GM21360 (cell line): ENCODE measurements around the gene INSR.
"Not testable (repeated sequence)": the region's sequence is repeated elsewhere in the genome, so short reads cannot be mapped to it uniquely, and the experiment has no call there.

Source experiments
- ATAC-seq: cut with Tn5 transposase; IDR thresholded peaks from one replicate; pipeline ENCODE4 v1.9.1; 2021; ENCODE audit warnings: mild to moderate bottlenecking, moderate library complexity; ENCODE audit not compliant: unreplicated experiment

The INSR gene

DNA sequence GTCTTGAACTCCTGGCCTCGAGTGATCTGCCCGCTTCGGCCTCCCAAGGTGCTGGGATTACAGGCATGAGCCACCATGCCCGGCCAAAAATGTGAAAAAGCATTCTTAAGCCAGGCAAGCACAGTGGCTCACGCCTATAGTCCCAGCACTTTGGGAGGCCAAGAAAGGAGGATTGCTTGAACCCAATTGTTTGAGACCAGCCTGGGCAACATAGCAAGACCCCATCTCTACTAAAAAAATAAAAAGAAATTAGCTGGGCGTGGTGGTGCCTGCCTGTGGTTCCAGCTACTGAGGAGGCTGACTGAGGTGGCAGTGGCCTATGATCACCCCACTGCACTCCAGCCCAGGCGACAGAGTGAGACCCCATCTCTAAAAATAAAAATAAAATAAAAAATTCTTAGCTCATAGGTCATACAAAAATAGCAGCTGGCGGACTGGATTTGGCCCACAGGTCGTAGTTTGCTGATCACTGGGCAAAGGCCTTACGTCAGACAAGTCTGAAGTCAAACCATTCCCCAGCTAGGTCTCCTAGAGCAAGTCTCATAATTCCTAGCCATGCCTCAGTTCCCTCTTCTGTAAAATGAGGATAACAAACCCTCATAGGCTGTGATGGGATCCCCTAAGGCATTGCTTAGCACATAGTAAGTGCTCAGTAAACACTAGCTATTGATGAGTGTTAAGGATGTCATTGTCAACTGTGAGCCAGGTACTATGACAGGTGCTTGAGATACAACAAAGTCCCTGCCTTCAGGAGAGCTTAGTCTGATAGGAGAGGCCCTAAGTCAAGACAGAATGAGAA, 36.0 kb downstream of the INSR start:
- ATAC-seq, result no peak

DNA sequence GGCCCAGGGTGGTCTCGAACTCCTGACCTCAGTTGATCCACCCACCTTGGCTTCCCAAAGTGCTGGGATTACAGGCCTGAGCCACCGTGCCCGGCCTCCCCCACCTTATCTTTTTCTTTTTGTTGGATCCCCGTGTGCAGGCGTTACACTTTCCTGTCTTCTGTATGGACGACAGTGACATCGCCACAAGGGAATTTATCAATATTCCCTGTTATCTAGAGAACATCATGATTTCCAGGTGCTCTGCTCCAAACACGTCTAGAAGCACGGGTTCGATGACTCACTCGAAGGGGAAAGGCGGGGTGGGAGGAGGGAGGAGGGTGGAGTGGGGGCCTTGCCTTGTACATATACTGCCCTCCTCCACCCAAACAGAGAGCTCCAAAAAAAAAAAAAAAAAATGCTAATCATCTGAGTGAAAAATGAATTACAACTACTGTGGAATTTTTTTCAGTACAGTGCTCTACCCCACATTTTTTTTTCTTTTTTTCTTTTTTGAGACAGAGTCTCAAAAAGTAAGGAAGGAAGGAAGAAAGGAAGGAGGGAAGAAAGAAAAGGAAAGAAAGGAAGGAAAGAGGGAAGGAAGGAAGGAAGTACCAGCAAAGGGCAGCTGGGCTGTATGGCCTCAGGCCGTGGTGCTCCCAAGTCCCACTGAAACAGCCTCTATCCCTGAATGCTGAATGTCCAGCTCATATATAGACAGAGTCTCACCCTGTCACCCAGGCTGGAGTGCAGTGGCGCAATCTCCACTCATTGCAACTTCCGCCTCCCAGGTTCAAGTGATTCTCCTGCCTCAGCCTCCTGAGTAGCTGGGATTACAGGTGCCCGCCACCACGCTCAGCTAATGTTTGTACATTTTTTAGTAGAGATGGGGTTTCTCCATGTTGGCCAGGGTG, 36.8 kb downstream of the INSR start:
- no peak for ATAC-seq

DNA sequence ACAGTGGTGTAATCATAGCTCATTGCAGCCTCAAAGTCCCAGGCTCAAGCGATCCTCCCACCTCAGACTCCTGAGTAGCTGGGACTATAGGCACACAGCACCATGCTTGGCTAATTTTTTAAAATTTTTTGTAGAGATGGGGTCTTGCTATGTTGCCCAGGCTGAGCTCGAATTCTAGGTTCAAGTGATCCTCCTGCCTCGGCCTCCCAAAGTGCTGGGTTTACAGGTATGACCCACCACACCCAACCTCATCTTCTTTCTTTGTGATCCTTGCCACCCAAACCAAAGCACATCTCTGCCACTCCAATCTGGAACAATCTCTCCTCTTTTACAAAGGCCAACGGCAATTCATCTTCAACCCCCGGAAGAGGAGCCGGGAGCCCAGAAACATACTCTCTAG, 38.6 kb downstream of the INSR start:
- ATAC-seq, result no peak

DNA sequence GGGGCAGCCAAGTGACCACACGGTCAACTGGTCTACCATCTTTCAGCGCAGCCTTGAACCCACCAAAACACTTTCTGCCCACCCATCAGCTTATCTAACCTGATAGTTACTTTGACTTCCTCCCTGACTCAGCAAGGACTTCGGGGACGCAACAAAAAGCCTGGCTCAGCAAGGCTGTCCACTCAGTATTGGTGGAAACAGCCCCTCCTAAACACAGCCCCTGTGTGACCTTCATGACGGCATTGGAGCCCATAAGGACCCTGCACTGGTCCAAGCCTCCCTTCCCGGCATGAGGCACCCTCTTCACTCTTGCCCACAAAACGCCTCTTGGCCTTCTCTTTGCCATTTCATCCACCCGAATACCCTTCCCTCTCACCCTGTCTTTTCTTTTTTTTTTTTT, 39.1 kb downstream of the INSR start:
- ATAC-seq, result no peak

DNA sequence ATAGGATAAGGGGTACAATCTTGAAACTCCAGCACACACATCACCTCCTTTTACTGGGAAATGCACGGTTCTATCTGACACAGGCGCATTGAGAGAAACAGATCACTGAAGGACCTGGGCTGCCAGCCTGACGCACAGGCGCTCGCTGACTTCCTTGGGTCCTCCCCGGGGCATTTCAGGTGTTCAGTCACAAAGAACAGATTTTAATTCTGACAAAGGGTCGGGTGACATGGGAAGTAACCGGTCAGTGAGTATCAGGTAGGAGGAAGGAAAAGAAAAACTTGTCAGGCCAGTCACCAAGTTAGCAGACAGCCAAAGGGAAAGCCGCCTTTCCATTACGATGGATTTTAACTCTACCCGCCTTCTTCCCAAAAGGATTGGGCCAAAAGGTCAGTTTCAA, 39.6 kb downstream of the INSR start:
- no peak for ATAC-seq

DNA sequence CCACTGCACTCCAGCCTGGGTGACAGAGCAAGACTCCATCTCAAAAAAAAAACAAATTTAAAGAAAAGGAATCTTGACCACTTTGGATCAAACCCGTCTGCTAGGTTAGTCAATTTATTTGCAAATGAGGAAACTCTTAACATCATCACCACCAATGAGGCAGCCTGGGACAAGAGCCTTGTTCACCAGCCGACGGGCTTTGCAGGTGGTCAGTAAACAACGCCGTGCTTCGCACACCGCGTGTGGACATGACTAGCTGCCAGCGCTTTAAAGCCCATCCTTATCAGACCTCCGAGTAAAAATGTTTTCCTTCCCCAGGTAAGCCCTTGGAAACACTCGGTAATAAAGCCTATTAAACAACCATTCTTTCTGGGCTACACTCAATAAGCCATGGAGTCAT, 41.9 kb downstream of the INSR start:
- no peak for ATAC-seq

DNA sequence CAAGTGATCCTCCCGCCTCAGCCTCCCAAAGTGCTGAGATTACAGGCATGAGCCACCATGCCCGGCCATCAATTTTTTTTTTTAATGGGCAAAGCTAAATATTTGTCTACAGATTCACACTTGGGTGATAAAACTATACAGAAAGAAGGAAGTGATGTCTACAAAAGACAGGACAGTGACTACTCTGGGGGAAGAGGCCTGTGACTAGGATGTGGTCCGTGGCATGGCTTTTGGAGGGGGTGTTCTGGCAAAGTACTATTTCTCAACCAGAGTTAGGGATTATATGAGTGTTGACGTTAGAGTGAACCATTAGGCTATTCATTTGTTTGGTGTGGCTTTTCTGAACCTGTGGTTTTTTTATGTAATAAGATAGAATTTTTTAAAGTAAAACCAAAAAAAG, 42.7 kb downstream of the INSR start:
- ATAC-seq, result no peak

DNA sequence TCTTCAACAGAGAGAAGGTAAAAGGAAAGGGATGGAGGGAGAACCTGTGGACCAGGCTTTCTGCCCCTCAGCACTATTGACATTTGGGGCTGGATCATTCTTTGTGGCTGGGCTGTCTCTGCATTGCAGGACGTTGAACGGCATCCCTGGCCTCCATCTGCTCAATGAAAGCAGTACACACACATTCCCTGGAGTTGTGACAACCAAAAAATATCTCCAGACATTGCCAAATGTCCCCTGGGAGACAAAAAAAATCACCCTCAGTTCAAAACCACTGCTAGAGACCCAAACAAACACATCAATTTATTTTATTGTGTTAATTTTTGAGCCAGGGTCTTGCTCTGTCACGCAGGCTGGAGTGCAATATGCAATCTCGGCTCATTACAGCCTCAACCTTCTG, 43.3 kb downstream of the INSR start:
- no peak for ATAC-seq

DNA sequence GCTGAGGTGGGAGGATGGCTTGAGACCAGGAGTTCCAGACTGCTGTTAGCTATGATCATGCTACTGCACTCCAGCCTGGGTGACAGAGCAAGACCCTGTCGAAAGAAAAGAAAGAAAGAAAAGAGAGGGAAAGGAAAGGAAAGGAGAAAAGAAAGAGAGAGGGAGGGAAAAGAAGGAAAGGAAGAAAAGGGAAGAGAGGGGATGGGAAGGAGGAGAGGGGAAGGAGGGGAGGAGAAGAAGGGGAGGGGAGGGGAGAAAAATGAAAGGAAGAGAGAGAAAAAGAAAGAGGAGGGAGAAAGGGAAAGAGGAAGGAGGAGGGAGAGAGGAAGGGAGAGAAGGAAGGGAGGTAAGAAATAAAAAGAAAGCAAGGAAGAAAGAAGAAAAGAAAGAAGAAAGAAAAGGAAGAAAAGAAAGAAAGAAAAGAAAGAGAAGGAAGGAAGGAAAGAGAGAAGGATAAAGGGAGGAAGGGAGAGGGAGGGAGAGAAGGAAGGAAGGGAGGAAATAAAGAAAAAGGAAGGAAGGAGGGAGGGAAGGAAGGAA, 44.1 kb downstream of the INSR start:
- ATAC-seq, result no peak

DNA sequence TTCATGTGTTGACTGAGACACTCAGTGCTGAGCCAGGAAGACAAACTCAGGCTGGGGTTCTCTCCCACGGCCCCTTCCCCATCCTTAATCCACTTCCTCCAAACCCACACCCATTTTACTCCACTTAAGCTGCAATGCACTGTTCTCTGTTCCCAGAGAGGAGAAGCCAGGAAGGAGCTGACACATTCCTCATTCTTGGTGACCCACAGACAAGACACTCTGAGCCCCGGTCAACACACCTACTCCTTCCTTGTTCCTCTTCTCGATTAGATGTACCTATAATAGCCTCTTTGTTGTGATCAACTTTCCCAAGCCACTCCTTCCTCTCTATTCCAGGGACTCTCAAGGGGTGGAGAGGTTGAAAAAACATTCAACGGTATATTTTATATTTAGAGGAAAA, 47.1 kb downstream of the INSR start:
- ATAC-seq, result no peak

DNA sequence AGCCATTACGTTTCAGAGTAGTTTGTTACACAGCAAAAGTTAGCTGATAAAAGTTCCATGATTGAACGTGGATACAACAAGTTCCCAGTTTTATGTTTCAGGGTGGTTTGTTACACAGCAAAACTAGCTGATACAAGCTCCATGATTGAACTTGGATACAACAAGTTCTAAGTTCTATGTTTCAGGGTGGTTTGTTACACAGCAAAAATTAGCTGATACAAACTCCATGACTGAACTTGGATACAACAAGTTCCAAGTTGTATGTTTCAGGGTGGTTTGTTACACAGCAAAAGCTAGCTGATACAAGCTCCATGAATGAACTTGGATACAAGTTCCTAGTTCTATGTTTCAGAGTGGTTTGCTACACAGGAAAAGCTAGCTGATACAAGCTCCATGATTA, 47.6 kb downstream of the INSR start:
- no peak for ATAC-seq

DNA sequence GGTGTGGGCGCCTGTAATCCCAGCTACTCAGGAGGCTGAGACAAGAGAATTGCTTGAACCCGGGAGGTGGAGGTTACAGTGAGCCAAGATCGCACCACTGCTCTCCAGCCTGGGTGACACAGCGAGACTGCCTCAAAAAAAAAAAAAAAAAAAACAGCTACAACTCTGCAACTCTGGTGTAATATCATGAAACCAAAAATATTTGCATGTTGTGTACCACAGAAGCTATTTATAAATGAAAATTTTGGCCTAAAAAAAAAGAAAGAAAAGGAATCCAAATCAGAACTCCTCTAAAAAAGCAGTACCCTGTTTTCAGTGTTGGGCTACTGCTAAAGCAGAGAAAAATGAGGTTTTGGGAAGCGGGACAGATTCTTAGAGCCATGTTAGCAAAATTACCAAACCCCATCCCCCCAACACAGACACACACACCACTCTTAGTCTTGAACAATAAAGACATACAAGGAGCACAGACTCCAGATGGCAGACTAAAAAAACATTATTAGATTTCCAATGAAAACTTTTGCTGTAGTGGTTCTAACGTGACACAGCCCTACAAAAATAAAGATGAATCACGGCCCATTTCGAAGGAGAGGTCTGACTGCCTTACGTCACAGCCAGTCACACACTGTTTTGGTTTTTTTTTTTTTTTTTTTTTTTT, 51.5 kb downstream of the INSR start:
- no peak for ATAC-seq

DNA sequence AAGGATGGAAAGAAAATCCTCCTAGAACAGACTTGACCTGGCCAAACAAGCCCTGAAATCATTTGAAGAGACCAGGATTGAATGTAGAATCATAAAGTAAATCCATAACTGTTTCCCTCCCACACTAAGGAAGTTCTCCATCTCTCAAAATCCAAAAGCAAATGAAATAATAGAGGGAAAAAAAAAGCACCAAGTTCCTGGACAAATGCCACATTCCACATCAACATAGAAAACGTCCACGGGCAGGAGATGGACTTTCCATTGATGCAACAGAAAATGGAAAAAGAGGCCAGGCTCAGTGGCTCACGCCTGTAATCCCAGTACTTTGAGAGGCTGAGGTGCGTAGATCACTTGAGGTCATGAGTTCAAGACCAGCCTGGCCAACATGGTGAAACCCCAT, 56.2 kb downstream of the INSR start:
- ATAC-seq, result no peak

DNA sequence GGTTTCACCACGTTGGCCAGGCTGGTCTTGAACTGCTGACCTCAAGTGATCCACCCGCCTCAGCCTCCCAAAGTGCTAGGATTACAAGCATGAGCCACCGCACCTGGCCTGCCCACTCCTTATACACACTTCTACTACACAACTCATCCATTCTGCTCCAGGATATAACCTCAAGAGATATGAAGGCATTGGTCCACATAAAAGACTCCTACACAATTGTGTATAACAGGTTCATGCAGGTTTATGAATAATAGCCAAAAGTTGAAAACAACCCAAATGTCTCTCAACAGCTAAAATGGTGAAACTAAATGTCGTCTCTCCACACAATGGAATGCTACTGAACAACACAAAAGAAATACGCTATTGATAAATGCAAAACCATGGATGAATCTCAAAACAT, 58.1 kb downstream of the INSR start:
- ATAC-seq, result no peak

DNA sequence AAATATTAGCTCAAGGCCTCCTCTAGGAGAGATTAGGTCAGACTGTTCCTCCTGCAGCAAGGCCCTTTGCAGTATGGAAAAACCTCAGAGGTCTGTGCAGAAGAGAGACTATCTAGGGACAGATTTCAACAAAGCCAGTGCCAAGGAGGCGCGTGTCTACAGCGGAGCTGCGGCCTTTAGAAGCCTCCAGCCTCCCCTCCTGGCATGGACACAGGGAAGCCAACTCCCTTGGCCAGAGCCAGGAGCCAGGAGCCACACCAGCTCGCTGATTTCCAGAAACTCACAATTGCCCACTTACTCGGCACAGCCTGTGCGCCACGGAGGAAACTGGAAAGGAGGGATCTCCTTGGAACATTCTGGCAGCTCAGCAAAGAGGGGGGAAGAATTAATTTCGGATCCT, 63.4 kb downstream of the INSR start:
- no peak for ATAC-seq

DNA sequence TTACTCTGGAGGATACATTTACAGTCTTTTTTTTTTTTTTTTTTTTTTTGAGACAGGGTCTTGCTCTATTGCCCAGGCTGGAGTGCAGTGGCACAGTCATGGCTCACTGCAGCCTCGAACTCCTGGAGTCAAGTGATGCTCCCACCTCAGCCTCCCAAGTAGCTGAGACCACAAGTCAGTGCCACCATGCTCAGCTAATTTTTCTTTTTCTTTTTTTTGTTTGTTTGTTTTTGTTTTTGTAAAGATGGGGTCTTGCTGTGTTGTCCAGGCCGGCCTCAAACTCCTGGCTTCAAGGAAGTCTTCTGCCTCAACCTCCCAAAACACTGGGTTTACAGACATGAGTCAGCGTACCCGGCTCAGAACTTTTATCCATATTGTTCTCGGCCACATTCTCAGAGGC, 64.5 kb downstream of the INSR start:
- no peak for ATAC-seq

DNA sequence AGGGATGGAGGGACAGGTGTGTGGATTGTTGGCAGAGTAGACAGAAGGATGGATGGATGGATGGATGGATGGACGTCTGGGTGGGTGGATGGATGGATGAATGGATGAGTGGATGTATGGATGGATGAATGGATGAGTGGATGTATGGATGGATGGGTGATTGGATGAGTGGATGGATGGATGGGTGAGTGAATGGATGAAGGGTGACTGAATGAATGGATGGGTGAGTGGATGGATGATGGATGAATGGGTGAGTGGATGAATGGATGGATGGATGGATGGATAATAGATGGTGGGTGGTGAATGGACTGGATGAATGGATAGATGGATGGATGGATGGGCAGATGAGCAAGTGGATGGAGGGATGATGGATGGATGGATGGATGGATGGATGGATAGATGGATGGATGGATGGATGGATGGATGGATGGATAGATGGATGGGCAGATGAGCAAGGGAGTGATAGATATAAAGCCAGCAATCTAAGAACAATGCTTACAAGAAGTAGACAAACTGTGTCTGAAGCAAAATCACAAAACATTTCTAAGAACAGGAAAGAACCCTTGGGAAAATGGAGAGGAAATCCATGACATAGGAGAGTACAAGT, 65.2 kb downstream of the INSR start:
- no peak for ATAC-seq

DNA sequence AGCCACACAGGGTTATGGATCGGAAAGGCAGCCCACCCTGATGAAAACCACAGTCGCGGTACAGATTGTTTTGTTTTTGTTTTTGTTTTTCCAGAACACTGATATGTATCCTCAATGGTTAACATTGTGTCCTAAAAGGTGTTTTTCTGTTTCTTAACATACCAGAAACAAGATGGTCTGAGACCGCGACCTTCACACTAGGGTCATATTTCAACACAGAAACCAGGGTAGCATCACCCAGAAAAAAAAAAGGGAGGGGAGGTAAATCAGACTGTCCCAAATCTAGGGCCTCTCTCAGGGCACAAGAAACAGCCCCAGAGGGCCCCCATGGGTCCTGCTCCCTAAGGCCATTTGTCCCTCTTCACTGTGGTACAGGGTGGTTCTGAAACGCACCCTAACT, 66.5 kb downstream of the INSR start:
- ATAC-seq, result no peak

DNA sequence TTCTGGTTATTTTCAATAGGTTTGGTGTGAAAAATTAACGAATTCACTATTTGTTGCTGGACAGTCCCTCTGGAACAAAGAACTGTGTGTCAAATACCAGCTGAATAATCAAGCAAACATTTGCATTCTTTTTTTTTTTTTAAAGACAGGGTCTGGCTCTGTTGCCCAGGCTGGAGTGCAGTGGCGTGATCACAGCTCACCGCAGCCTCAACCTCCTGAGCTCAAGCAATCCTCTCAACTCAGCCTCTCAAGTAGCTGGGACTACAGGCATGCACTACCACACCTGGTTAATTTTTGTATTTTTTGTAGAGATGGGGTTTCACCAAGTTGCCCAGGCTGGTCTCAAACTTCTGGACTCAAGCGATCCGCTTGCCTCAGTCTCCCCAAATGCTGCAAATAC, 67.1 kb downstream of the INSR start:
- not testable (repeated sequence) for ATAC-seq

DNA sequence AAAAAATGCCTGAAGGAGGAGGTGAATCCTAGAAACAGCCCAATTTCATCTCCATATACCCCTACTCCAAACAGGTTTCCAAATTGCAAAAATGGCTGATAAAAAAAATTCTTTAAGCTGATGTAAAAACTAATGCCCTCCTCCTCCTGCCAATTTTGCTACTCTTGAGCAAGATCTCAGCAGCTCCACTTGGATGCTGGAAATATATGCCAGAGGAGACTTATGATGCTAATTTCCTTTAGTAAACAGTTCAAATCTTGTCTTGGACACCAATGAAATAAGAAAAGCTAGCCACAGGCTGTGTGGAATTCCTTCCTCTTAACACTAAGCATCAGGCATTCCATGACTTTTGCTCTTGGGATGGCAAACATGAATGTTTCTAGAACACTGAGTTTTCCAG, 67.5 kb downstream of the INSR start:
- ATAC-seq, result no peak

DNA sequence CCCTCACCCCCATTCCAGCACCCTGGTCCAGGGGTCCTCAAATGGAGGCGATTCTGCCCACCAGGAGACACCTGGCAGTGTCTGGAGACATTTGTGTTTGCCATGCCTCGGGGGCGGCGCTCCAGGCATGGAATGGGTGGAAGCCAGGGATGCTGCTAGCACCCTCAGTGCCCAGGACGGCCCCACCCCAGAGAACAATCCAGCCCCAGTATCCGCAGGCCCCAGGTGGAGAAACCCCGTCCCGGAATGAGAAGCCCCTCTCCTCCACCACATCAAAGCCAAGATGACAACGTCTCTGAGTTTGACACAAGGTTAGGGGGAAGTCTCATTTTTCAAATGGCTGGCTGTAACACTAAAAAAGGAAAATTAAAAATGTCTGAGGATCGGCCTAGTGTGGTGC, 68.5 kb downstream of the INSR start:
- no peak for ATAC-seq
